Measurements from ENCODE around the gene NFU1.
"Not testable (repeated sequence)": the region's sequence is repeated elsewhere in the genome, so short reads cannot be mapped to it uniquely, and the experiment has no call there.

Gene NFU1

GRCh38 chr2:69456154-69456553, 18.9 kb upstream of the NFU1 start:
- TF ChIP-seq CTCF (IDR thresholded peaks at IDR 0.05; ENCODE audit: low read depth, low read length, missing control alignments) = no peak
- no peak for DNase-seq (ENCODE audit: extremely low read depth, low read depth)

DNA sequence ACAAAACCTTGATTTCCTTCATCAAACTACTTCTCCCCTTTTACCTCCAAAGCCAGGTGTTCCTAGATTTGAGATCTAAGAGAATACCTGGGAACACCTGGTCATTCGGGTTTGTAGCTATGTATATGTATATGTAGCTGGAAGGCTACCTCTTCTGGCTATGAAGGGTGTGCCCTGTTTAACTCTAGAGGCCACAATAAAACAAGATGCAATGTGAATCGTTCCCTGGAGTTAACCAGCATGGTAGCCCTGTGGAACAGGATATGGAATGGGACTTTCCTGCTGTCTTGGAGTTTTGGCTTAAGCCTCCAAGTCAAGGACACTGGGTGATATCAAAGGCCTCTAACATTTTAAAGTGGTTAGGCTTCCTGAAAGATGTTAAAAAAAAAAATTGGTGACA, 17.7 kb upstream of the NFU1 start:
- no peak overlapping the region for H3K4me3 ChIP-seq (replicated peaks; ENCODE audit: low read depth, low read length)
- no peak for DNase-seq (ENCODE audit: extremely low read depth, low read depth)
- no peak for TF ChIP-seq CTCF (IDR thresholded peaks at IDR 0.05; ENCODE audit: low read depth, low read length, missing control alignments)

More at GRCh38 chr2:69456154-69456553, 18.9 kb upstream of the NFU1 start:
- no peak overlapping the region for H3K4me3 ChIP-seq (replicated peaks; ENCODE audit: low read depth, low read length)

- TF ChIP-seq CTCF (IDR thresholded peaks at IDR 0.05; ENCODE audit: low read depth, low read length, missing control alignments) = no peak
- H3K4me3 ChIP-seq (replicated peaks; ENCODE audit: low read depth, low read length) = no peak overlapping the region
- DNase-seq (ENCODE audit: extremely low read depth, low read depth) = no peak
These were observed 16.4 kb upstream of the NFU1 start for GRCh38 chr2:69453475-69454129.

DNA sequence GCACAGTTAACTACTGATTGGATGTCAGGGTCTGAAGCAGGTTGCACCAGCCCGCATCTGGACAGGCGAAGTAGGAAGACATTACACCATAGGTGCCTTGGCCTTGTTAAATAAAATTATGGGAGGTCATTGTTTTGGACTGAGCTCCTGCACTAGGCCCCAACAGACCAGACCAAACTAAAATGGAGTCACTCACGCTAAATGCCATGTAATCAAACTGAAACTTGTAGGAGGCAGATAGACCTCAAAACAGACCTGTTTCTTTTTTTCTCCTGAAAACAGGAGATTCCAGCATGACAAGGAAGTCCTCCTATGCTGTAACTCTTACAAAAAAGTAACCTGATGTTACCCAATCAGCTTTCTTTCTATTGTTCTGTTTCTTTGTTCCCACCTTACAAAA, 15.5 kb upstream of the NFU1 start:
- no peak for TF ChIP-seq CTCF (IDR thresholded peaks at IDR 0.05; ENCODE audit: low read depth, low read length, missing control alignments)
- no peak for DNase-seq (ENCODE audit: extremely low read depth, low read depth)
- H3K4me3 ChIP-seq (replicated peaks; ENCODE audit: low read depth, low read length) = no peak overlapping the region

- no peak for DNase-seq (ENCODE audit: extremely low read depth, low read depth)
- no peak for TF ChIP-seq CTCF (IDR thresholded peaks at IDR 0.05; ENCODE audit: low read depth, low read length, missing control alignments)
- H3K4me3 ChIP-seq (replicated peaks; ENCODE audit: low read depth, low read length) = no peak overlapping the region
These were observed 13.6 kb upstream of the NFU1 start for GRCh38 chr2:69450735-69451416.

DNA sequence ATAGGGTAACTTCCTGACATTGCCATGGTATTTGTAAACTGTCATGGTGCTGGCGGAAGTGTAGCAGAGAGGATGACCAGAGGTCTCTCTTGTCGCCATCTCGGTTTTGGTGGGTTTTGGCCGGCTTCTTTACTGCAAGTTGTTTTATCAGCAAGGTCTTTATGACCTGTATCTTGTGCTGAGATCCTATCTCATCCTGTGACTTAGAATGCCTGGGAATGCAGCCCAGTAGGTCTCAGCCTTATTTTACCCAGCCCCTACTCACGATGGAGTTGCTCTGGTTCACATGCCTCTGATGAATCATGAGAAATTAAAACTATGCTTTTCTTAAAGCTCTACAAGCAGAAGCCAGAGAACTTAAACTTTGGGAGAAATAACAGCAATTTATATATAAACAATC, 12.7 kb upstream of the NFU1 start:
- H3K4me3 ChIP-seq (replicated peaks; ENCODE audit: low read depth, low read length) = no peak overlapping the region
- no peak for TF ChIP-seq CTCF (IDR thresholded peaks at IDR 0.05; ENCODE audit: low read depth, low read length, missing control alignments)
- DNase-seq (ENCODE audit: extremely low read depth, low read depth) = no peak

GRCh38 chr2:69443673-69444072, 6.4 kb upstream of the NFU1 start:
- H3K4me3 ChIP-seq (replicated peaks; ENCODE audit: low read depth, low read length); DNase-seq (ENCODE audit: extremely low read depth, low read depth): not testable (repeated sequence)

- H3K4me3 ChIP-seq (replicated peaks; ENCODE audit: low read depth, low read length); DNase-seq (ENCODE audit: extremely low read depth, low read depth): not testable (repeated sequence)
These were observed 2.3 kb upstream of the NFU1 start for GRCh38 chr2:69439499-69439898.

Measured in HFF-Myc (cell line).